ENCODE results near the gene DND1.
A peak's percentile ranks its signal among the peaks of the same experiment; 100 is the strongest.
"Not testable (repeated sequence)": the region's sequence is repeated elsewhere in the genome, so short reads cannot be mapped to it uniquely, and the experiment has no call there.

Gene DND1

DNA sequence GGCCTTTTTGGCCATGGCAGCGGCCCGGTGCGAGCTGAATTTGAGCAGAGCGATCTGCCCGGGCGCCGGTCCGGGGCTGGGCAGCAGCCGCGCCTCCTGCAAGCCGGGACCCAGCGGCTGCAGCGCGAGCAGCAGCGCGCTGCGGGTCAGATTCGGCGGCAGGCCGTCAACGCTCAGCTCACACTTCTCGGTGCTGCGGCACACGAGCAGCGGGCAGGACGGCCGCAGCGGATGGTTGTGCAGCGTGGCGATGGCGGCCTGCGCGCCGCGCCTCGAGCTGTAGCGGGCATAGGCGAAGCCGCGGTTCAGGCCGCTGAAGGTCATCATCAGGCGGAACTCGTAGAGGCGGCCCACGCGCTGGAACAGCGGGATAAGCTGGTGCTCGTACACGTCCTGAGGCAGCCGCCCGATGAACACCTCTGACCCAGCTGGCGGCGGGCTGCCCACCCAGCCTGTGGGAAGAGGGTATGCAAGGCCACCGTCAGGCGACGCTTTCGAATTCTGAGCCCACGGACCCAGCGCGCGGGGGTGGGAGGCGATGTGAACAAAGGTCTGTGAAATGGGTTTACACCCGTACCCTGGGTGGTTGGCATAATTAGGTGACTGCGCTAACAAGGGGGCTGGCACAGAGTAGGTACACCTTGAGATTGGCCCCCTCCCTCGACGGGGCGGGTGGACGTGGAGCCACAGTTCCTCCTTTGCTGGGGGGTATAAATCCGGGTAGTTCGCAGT, 755 bp downstream of the DND1 start:
- WGBS, 2 experiments = 96% methylated on average over 70 of the region's 70 CpGs
- H3K27me3 ChIP-seq (ENCODE audit: control insufficient read depth, insufficient read depth, low read length, poor library complexity, severe bottlenecking) = no peaks in the 10 kb centered on the region
- H3K27ac ChIP-seq (ENCODE audit: insufficient read depth, low read depth, low read length, poor library complexity, severe bottlenecking) = no peak overlapping the region
- H3K9me3 ChIP-seq (ENCODE audit: control insufficient read depth, low read length) = no peaks in the 10 kb centered on the region
- no peaks in the 10 kb centered on the region for H3K4me1 ChIP-seq (ENCODE audit: control insufficient read depth, insufficient read depth, low read length)
- no peak overlapping the region for H3K4me3 ChIP-seq (ENCODE audit: insufficient read depth, low read depth, low read length)
- peaks cover 38% of the 10 kb centered on the region for H3K36me3 ChIP-seq (ENCODE audit: control insufficient read depth, insufficient read depth, low read length)

DNA sequence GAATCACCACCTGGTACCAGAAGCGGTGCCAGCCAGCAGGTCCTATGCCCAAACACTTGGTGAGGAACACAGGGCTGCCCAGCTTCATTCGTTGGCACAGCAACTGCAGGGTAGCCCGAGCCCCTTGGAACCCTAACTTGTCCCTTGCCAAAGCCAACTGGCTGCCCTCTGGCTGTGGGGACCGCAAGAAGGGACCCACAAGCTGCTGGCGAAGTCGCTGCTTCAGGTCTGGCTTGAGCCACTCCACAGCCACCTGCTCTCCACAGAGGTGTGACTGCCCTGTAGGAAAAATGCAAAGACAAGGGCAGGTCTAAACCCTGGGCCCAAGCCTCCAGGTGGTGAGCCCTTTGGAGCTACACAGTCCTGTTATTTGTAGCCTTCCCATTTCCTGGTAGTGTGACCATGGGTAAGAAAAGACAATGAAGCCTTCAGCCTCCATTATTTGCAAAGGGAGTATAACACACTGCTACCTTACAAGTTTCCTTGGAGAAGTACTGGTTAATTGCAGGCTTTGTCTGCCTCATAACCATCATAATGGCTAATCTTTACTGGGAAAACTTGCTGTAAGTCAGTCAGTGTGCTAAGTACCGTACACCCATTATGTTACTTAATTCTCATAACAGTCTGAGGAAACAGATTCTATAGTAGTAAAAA, 1.8 kb downstream of the DND1 start:
- H3K36me3 ChIP-seq (ENCODE audit: control insufficient read depth, insufficient read depth, low read length) = peaks cover 34% of the 10 kb centered on the region

DNA sequence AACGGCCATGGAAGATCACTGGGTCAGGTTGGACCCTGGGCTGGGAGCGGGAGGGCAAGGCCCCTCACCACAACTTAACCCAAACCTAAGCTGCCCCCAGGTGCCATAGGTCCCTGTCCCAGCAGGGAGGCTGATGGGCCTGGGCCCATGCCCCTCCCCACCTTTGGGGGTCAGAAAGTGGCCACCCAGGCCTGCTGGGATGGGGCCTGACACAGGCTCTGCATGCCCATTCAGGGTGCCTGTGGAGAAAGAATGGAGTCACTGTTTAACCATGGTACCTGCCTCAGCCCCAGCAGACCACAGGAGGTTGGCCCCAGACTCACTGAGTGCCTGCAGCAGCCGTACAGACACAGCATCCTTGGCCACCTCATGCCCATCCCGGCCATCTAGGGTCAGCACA, 2.3 kb downstream of the DND1 start:
- WGBS, 2 experiments = 85 to 95% methylated on average over 3 of the region's 4 CpGs
- not testable (repeated sequence) for H3K4me3 ChIP-seq (ENCODE audit: insufficient read depth, low read depth, low read length); H3K27ac ChIP-seq (ENCODE audit: insufficient read depth, low read depth, low read length, poor library complexity, severe bottlenecking); H3K27me3 ChIP-seq (ENCODE audit: control insufficient read depth, insufficient read depth, low read length, poor library complexity, severe bottlenecking); H3K4me1 ChIP-seq (ENCODE audit: control insufficient read depth, insufficient read depth, low read length); H3K9me3 ChIP-seq (ENCODE audit: control insufficient read depth, low read length)
- peaks cover 31% of the 10 kb centered on the region for H3K36me3 ChIP-seq (ENCODE audit: control insufficient read depth, insufficient read depth, low read length)

More for the DNA sequence above, 1.8 kb downstream of the DND1 start:
- Histone ChIP-seq H3K4me3 (ENCODE audit: insufficient read depth, low read depth, low read length) (no peak overlapping the region), H3K27ac (ENCODE audit: insufficient read depth, low read depth, low read length, poor library complexity, severe bottlenecking) (no peak overlapping the region), H3K27me3 (ENCODE audit: control insufficient read depth, insufficient read depth, low read length, poor library complexity, severe bottlenecking) (no peaks in the 10 kb centered on the region), H3K9me3 (ENCODE audit: control insufficient read depth, low read length) (no peaks in the 10 kb centered on the region), H3K4me1 (ENCODE audit: control insufficient read depth, insufficient read depth, low read length) (no peaks in the 10 kb centered on the region)
- WGBS, 2 experiments = 96 to 98% methylated on average over 6 of the region's 7 CpGs

DNA sequence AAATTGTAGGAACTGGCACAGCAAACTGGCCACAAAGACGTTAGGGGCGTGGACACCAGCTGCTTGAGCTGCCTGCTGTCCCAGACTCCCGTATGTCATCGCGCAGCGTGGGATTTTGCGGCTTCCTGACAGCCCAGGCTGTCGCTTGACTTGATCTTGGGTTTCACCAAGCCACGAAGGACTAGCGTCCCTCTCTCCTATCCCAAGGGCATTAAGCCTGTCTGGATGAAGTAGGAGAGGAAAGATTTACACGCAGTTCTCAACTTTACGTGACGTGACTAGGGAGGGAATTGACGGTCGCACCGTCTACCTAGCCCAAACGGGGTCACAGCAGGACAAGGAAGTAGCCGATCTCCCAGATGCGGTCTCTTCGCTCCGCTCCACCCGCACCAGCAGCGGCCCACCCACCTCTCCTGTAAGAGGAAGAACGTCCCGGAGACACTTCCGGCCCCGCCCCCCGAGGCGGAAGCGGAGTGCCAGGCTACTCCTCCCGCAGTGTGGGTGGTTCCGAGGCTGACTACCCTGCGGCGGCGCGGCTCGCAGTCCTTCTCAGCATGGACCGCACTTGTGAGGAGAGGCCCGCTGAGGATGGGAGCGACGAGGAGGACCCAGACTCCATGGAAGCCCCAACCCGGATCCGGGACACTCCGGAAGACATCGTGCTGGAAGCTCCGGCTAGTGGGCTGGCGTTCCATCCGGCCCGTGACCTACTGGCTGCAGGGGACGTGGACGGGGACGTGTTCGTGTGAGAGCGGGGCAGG, 8.8 kb downstream of the DND1 start, which contains the start of gene WDR55:
Gene WDR55 (plus strand): TSS at position 546 of the 761 bp plus-strand sequence. CDS start 9 bp downstream, at position 555.
- 1% methylated on average over 54 of the region's 54 CpGs for WGBS, 2 experiments
- no peaks in the 10 kb centered on the region for H3K4me1 ChIP-seq (ENCODE audit: control insufficient read depth, insufficient read depth, low read length)
- H3K27me3 ChIP-seq (ENCODE audit: control insufficient read depth, insufficient read depth, low read length, poor library complexity, severe bottlenecking) = no peaks in the 10 kb centered on the region
- peak within 1 kb of the TSS; percentile 81 for H3K27ac ChIP-seq (ENCODE audit: insufficient read depth, low read depth, low read length, poor library complexity, severe bottlenecking)
- H3K4me3 ChIP-seq (ENCODE audit: insufficient read depth, low read depth, low read length) = peak within 1 kb of the TSS; percentile 92
- no peaks in the 10 kb centered on the region for H3K9me3 ChIP-seq (ENCODE audit: control insufficient read depth, low read length)
- peaks cover 39% of the 10 kb centered on the region for H3K36me3 ChIP-seq (ENCODE audit: control insufficient read depth, insufficient read depth, low read length)

DNA sequence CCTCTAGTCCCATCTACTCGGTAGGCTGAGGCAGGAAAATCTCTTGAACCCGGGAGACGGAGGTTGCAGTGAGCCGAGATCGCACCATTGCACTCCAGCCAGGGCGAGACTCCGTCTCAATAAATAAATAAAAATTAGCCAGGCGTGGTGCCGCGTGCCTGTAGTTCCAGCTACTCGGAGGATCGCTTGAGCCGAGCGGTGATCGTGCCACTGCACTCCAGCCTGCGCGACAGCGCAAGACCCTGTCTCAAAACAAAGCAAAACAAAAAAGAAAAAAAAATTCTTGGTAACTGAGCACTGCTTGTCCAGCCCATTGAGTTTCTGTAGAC, 9.4 kb downstream of the DND1 start:
- no peaks in the 10 kb centered on the region for H3K27me3 ChIP-seq (ENCODE audit: control insufficient read depth, insufficient read depth, low read length, poor library complexity, severe bottlenecking)
- H3K9me3 ChIP-seq (ENCODE audit: control insufficient read depth, low read length) = no peaks in the 10 kb centered on the region
- 80 to 83% methylated on average over 18 of the region's 18 CpGs for WGBS, 2 experiments
- peaks cover 39% of the 10 kb centered on the region for H3K36me3 ChIP-seq (ENCODE audit: control insufficient read depth, insufficient read depth, low read length)
- H3K4me3 ChIP-seq (ENCODE audit: insufficient read depth, low read depth, low read length) = peak overlapping the region; percentile 92
- H3K27ac ChIP-seq (ENCODE audit: insufficient read depth, low read depth, low read length, poor library complexity, severe bottlenecking) = peak overlapping the region; percentile 81
- no peaks in the 10 kb centered on the region for H3K4me1 ChIP-seq (ENCODE audit: control insufficient read depth, insufficient read depth, low read length)

DNA sequence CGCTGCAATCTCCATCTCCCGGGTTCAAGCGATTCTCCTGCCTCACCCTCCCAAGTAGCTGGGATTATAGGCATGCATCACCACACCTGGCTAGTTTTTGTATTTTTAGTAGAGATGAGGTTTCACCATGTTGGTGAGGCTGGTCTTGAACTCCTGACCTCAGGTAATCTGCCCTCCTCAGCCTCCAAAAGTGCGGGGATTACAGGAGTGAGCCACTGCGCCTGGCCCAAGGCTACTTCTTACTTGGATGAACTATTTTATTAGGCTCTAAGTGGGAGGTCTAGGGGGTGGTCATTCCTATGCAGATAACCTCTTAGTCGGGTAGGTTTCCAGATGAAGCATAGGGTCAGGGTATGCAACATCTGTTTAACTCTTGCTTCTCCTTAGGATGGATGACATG, 13.0 kb downstream of the DND1 start:
- H3K27me3 ChIP-seq (ENCODE audit: control insufficient read depth, insufficient read depth, low read length, poor library complexity, severe bottlenecking); H3K4me1 ChIP-seq (ENCODE audit: control insufficient read depth, insufficient read depth, low read length); H3K27ac ChIP-seq (ENCODE audit: insufficient read depth, low read depth, low read length, poor library complexity, severe bottlenecking); H3K4me3 ChIP-seq (ENCODE audit: insufficient read depth, low read depth, low read length); H3K9me3 ChIP-seq (ENCODE audit: control insufficient read depth, low read length): not testable (repeated sequence)
- peaks cover 57% of the 10 kb centered on the region for H3K36me3 ChIP-seq (ENCODE audit: control insufficient read depth, insufficient read depth, low read length)
- 88 to 90% methylated on average over 6 of the region's 6 CpGs for WGBS, 2 experiments

DNA sequence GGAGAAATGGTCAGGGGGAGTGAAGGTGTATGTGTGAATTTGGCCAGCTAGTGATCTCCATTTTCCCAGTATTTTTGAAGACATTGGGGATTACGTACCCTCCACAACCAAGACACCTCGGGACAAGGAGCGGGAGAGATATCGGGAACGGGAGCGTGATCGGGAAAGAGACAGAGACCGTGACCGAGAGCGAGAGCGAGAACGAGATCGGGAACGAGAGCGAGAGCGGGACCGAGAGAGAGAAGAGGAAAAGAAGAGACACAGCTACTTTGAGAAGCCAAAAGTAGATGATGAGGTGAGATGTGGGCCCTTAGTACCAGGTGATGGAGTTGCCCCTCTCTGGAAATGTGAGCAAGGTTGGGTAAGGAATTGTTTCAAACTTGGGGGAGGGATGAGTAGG, 14.5 kb downstream of the DND1 start:
- no peak overlapping the region for H3K4me3 ChIP-seq (ENCODE audit: insufficient read depth, low read depth, low read length)
- no peaks in the 10 kb centered on the region for H3K4me1 ChIP-seq (ENCODE audit: control insufficient read depth, insufficient read depth, low read length)
- 96 to 97% methylated on average over 17 of the region's 17 CpGs for WGBS, 2 experiments
- H3K27me3 ChIP-seq (ENCODE audit: control insufficient read depth, insufficient read depth, low read length, poor library complexity, severe bottlenecking) = no peaks in the 10 kb centered on the region
- peaks cover 72% of the 10 kb centered on the region for H3K36me3 ChIP-seq (ENCODE audit: control insufficient read depth, insufficient read depth, low read length)
- H3K27ac ChIP-seq (ENCODE audit: insufficient read depth, low read depth, low read length, poor library complexity, severe bottlenecking) = no peak overlapping the region
- no peaks in the 10 kb centered on the region for H3K9me3 ChIP-seq (ENCODE audit: control insufficient read depth, low read length)

DNA sequence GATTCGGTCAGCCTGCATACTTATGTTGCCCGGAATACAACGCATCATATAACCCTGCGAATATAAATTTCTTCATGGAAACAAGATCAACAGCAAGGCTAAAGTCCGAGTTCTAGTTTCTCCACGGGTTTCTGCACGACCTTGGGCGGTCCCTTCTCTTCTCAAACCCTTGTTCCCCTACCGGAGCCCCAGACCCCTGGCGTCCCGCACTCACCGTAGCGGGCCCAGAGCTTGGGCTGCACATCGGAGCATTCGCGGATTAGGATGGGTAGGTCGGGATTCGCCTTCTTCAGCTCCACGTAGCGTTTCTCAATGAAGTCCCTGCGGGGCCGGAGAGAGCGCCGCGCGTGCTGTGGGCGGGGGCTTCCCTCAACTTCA, 26.3 kb downstream of the DND1 start:
- WGBS, 2 experiments = 3 to 4% methylated on average over 27 of the region's 27 CpGs
- Histone ChIP-seq H3K4me1 (ENCODE audit: control insufficient read depth, insufficient read depth, low read length) (no peaks in the 10 kb centered on the region), H3K9me3 (ENCODE audit: control insufficient read depth, low read length) (no peaks in the 10 kb centered on the region), H3K4me3 (ENCODE audit: insufficient read depth, low read depth, low read length) (peak overlapping the region; percentile 98), H3K27me3 (ENCODE audit: control insufficient read depth, insufficient read depth, low read length, poor library complexity, severe bottlenecking) (no peaks in the 10 kb centered on the region), H3K36me3 (ENCODE audit: control insufficient read depth, insufficient read depth, low read length) (peaks cover 22% of the 10 kb centered on the region), H3K27ac (ENCODE audit: insufficient read depth, low read depth, low read length, poor library complexity, severe bottlenecking) (peak overlapping the region; percentile 13)

DNA sequence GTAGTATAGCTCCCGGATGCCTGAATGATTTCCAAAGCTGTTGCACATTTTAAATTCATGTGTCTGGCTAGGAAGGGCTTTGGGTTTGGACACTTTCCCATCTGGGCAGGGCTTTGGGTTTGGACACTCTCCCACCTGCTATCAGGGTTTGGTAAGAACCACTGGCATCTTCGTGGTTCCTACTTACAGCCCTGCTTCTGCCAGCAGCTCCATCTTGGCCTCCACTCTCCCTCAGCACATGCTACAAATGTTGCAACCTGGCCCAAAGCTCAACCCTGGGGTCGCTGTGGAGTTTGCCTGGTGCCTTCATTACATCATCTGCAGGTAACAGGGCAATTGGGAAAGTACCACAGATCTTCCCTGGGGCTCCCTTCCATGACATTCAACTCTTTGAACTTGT, 30.7 kb downstream of the DND1 start:
- 92 to 93% methylated on average over 3 of the region's 3 CpGs for WGBS, 2 experiments
- no peaks in the 10 kb centered on the region for H3K9me3 ChIP-seq (ENCODE audit: control insufficient read depth, low read length)
- no peak overlapping the region for H3K4me3 ChIP-seq (ENCODE audit: insufficient read depth, low read depth, low read length)
- H3K27ac ChIP-seq (ENCODE audit: insufficient read depth, low read depth, low read length, poor library complexity, severe bottlenecking) = no peak overlapping the region
- H3K27me3 ChIP-seq (ENCODE audit: control insufficient read depth, insufficient read depth, low read length, poor library complexity, severe bottlenecking) = no peaks in the 10 kb centered on the region
- no peaks in the 10 kb centered on the region for H3K4me1 ChIP-seq (ENCODE audit: control insufficient read depth, insufficient read depth, low read length)
- peaks cover 17% of the 10 kb centered on the region for H3K36me3 ChIP-seq (ENCODE audit: control insufficient read depth, insufficient read depth, low read length)

DNA sequence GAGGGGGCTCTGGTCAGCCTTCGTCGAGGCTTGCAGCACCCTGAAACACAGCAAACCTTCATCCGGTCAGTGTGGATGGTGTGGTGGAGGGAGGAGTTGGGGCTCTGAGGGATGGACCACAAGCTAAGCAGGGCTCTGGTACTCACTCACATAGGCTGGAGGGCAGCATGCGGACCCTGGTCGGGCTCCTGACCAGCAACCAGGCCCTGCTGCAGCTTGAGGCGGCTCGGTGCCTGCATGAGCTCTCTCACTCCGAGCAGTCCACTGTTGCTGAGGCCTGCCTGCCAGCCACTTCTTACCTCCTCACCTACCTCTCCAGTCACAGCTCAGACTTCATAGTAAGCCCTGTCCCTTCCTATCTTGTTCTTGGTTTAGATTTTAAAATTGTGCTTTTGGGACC, 31.7 kb downstream of the DND1 start:
- H3K27ac ChIP-seq (ENCODE audit: insufficient read depth, low read depth, low read length, poor library complexity, severe bottlenecking) = no peak overlapping the region
- no peak overlapping the region for H3K4me3 ChIP-seq (ENCODE audit: insufficient read depth, low read depth, low read length)
- H3K36me3 ChIP-seq (ENCODE audit: control insufficient read depth, insufficient read depth, low read length) = peaks cover 17% of the 10 kb centered on the region
- 94% methylated on average over 8 of the region's 8 CpGs for WGBS, 2 experiments
- no peaks in the 10 kb centered on the region for H3K4me1 ChIP-seq (ENCODE audit: control insufficient read depth, insufficient read depth, low read length)
- H3K27me3 ChIP-seq (ENCODE audit: control insufficient read depth, insufficient read depth, low read length, poor library complexity, severe bottlenecking) = no peaks in the 10 kb centered on the region
- no peaks in the 10 kb centered on the region for H3K9me3 ChIP-seq (ENCODE audit: control insufficient read depth, low read length)

All from ectodermal cell (in vitro differentiated cells).